HG02678 (cell line): ENCODE data around the gene MAST2.
"Not testable (repeated sequence)": the region's sequence is repeated elsewhere in the genome, so short reads cannot be mapped to it uniquely, and the experiment has no call there.

Experiments
- ATAC-seq: cut with Tn5 transposase; IDR thresholded peaks from one replicate; pipeline ENCODE4 v1.9.1; 2021; ENCODE audit warnings: mild to moderate bottlenecking, moderate library complexity; ENCODE audit not compliant: unreplicated experiment

MAST2 gene

GRCh38 chr1:45809761-45810160, 6.3 kb downstream of the MAST2 start:
- ATAC-seq = no peak

DNA sequence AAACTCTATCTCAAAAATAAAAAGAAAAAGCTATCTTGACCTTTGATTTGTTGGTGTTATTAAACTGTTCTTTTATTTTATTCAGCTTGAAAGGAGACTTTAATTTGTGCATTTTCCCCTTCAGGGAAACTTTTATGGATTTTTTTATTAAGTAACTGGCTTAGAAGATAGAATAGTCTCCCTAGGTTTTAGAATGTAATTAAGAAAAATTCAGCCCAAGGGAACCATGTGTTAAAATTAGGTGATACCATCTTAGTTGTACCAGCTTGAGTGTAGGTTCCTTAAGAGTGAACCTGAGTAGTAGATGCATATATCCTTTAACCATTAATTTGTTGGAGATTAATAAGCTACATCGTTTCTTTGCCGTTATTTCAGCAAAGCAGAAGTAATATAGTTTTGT, 11.4 kb downstream of the MAST2 start:
- ATAC-seq = no peak

DNA sequence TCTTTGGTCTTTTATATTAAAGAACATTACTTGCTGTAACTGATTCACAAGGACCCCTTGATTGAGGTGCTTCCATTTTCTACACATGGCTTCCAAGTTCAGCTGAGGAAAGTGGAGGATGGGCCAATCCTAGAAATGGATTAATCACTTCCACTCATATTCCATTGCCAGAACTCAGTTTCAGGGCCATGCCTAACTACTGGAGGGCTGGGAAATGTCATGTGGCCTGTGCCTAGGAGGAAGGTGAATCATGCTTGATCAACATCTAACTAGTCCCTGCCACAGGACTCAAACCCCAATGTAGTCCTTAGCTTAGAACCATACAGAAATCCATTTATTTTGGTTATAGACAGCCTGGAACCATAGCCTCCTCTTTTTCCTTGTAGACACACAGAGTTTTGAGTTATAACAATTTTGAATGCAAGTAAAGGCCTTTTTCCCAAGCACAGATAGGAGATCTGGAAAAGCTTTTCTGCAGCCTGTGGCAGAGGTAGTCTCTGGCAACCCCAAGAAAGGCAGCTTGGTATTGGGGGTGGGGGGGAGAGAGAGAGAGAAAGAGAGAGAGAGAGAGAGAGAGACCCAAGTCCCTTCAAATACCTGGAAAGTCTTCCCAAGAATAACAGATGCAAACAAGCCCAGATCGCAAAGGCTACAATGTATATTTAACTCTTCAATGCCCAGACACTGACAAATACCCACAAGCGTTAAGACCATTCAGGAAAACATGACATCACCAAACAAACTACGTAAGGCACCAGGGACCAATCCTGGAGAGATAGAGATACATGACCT, 12.5 kb downstream of the MAST2 start:
- no peak for ATAC-seq

GRCh38 chr1:45820173-45820572, 16.8 kb downstream of the MAST2 start:
- ATAC-seq = no peak

DNA sequence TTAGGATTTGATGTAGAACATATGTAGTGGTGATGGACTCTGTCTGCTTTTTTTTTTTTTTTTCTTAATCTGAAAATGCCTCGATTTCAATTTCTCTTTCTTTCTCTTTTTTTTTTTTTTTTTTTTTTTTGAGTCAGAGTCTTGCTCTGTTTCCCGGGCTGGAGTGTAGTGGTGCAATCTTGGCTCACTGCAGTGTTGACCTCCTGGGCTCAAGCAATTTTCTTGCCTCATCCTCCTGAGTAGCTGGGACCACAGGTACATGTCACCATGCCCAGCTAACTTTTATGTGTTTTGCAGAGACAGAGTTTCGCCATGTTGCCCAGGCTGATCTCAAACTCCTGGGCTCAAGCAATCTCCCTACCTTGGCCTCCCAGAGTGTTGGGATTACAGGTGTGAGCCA, 17.4 kb downstream of the MAST2 start:
- ATAC-seq = no peak

- no peak for ATAC-seq
Observed at GRCh38 chr1:45822644-45823043, 19.2 kb downstream of the MAST2 start.

- ATAC-seq = no peak
Observed at GRCh38 chr1:45824607-45825006, 21.2 kb downstream of the MAST2 start.

GRCh38 chr1:45827256-45827655, 23.8 kb downstream of the MAST2 start:
- no peak for ATAC-seq

DNA sequence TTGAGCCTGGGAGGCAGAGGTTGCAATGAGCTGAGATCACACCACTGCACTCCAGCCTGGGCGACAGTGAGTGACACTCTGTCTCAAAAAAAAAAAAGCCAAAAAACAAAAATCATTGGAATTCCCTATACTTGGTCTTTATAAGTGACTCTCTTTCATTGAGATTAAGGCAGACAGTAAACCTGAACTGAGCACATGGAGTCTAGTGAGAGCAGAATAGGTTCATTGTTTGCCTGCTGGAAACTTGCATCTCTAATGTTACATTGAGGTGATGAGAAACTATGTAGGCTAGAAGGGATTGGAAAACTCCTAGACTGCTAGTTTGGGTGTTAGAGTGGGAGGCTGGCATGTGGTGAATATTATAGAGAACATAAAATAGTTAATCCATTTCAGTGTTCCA, 25.4 kb downstream of the MAST2 start:
- no peak for ATAC-seq

DNA sequence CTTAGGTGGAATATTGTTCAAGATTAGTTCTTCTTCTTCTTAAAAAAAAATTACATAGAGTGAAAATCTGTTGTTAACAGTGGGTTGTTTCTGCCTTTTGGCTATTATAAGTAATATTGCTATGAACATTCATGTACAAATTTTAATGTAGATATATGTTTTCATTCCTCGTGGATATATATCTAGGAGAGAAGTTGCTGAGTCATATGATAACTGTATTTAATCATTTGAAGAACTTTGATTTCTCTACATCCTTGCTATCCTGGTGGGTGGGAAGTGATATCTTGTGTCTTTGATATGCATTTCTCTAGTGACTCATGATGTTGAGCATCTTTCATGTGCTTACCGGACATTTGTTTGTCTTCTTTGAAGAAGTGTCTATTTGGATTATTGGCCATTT, 29.9 kb downstream of the MAST2 start:
- ATAC-seq = no peak

DNA sequence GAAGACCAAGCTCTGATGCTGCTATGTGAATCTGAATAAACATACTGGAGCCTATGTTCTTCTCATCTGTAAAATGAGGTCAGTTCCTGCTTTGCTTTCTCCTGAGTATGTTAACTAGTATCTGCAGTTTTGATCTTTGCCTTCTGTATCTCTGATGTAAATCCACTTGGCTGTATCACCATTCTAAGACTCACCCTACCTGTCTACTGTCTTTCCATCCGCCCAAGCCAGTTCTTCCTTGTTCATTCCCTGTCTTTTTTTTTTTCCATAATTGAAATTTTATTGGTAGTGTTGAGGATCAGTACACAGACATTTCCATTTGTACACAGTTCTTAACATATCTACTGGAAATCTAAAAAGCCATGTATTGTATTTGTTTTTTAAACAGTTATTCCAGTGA, 31.3 kb downstream of the MAST2 start:
- ATAC-seq = no peak

GRCh38 chr1:45836451-45836850, 33.0 kb downstream of the MAST2 start:
- no peak for ATAC-seq

DNA sequence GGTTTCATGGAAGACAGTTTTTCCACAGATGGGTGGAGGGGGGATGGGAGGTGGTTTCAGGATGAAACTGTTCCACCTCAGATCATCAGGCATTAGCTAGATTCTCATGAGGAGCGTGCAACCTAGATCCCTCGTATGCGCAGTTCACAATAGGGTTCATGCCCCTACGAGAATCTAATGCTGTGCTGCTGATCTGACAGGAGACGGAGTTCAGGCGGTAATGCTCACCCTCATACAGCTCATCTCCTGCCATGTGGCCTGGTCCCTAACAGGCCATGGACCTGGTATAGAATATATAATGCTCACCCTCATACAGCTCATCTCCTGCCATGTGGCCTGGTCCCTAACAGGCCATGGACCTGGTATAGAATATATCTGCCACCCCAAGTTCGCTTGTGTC, 33.4 kb downstream of the MAST2 start:
- ATAC-seq = not testable (repeated sequence)

DNA sequence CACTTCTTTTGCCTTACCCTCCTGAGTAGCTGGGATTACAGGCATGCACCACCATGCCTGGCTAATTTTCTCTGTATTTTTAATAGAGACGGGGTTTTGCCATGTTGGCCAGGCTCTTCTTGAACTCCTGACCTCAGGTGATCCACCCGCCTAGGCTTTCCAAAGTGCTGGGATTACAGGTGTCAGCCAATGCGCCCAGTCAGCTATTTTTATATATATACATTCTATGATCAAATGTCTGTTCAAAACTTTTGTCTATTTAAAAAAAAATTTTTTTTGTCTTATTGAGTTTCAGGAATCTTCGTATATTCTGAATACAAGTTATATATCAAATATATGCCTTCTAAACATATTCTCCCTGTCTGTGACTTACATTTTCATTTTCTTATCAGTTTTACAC, 34.9 kb downstream of the MAST2 start:
- not testable (repeated sequence) for ATAC-seq

DNA sequence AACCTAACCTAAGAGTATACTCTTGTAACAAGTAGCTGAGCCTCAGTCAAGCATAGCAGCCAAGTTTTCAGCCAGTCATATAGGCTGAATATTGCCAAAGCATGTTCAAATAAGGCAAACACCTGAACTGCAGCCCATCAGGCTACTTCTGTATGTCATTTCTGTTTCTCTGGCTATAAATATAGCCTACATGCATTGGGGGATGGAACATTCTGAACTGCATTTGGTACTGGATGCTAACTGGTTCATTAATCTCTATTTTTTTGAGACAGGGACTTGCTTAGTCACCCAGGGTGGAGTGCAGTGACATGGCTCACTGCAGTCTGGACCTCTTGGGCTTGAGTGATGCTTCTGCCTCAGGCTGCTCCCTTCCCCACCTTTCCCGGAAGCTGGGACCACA, 37.3 kb downstream of the MAST2 start:
- no peak for ATAC-seq

DNA sequence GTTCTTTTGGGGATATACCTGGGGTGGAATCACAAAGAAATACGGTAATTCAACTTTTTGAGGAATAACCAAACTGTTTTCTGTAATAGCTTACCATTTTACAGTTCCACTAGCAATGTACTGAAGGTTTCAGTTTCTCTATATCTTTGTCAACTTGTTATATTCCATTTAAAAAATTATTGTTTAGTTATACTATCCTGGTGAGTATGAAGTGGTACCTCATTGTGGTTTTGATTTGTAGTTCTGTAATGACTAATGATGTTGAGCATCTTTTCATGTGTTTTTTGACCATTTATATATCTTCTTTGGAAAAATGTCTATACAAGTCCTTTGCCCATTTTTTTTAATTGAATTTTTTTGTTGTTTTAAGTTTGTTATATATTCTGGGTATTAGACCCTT, 39.4 kb downstream of the MAST2 start:
- no peak for ATAC-seq

DNA sequence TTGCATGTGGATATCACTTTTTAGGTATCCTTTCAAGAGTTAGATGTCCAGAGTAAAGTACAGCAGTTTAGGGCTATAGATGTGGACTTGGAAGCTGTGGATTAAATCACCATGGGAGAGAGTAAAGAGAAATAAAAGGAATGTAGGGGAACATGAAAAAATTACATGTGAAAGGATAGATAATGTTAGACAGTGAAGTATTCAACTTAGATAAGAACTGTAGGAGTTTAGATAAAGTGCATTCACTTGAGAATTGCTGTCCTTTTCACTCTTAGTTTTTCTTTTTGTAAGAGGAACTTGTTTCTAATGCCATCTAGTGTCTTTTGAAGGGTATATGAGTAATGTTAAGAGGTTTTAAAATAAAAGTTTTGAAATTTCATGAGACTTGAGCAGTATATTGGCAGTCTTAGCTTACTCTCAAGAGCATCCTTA, 40.1 kb downstream of the MAST2 start:
- ATAC-seq = no peak

GRCh38 chr1:45844000-45844399, 40.6 kb downstream of the MAST2 start:
- ATAC-seq = not testable (repeated sequence)

DNA sequence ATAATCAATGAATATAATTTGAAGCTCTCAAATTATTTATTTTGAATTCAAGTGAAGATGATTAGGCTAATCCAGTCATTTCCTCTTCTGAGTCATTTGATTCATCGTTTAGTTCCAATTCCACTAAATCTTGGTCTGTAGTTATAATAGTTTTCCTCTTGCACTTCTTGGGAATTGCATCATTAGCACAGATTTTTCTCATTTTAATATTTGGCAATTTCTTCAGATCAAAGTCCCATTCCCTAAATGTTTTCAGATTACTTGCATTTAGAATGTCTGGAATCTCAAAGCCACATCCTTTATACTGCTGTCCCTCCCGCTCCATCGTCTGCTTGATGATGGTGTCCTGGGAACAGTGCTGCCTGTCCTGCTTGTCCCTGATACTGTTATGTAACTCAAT, 43.5 kb downstream of the MAST2 start:
- ATAC-seq = no peak

DNA sequence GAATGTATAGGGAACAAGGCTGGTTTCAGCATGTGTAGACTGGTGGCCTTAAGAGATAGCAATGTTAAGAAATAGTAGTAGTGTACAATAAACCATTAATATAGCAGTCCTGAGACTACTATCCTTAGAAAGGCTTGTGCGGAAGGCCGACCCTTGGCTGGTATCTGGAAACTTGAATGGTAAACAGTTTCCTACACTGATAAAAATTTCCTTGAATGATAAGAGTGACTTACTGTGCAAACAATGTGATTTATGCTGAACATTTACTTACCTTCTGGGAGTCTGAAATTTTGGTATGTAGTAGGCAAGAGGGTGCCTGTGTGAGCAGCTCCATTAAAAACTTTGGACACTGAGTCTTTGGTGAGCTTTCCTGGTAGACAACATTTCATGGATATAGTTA, 44.7 kb downstream of the MAST2 start:
- no peak for ATAC-seq

- no peak for ATAC-seq
Observed at GRCh38 chr1:45848714-45849113, 45.3 kb downstream of the MAST2 start.

- ATAC-seq = no peak
Observed at GRCh38 chr1:45850017-45850416, 46.6 kb downstream of the MAST2 start.

DNA sequence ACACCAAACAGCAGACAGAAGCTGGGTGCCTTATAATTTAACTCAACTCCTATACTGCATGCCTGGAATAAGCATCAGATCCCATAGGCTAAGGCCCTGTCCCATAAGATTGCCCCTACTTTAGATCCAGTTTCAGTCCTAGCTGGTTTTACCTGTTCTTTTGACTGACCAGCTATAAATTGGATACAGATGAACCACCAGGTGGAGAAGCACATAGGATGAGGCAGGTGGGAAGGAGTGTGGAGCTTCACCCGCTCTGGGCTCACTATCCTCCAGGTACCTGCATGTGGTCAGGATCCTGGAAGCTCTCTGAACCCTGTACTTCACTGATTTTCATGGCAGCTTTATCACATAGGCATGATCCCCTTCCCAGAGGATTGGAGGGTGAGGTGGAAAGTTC, 51.3 kb downstream of the MAST2 start:
- no peak for ATAC-seq
